NT2/D1 (cell line): ENCODE results near the gene IL21R.

Source experiments
- DNase-seq: peaks from one replicate; pipeline ENCODE4 v3.0.0-alpha.2; 2011; ENCODE audit warnings: low read depth, low spot score
- H3K27me3 ChIP-seq: 2 replicates; pipeline ENCODE4 v1.6.0; 2011; ENCODE audit warnings: mild to moderate bottlenecking; ENCODE audit not compliant: insufficient read length, insufficient read depth
- H3K36me3 ChIP-seq: 2 replicates; pipeline ENCODE4 v1.6.1; 2011; ENCODE audit warnings: mild to moderate bottlenecking, low read length, mixed read lengths; ENCODE audit not compliant: insufficient read depth, insufficient read length
- H3K4me1 ChIP-seq: 2 replicates; pipeline ENCODE4 v1.5.1; 2011; ENCODE audit not compliant: insufficient read depth, insufficient read length
- H3K4me3 ChIP-seq: 2 replicates; pipeline ENCODE4 v1.5.1; 2011; ENCODE audit warnings: low read depth; ENCODE audit not compliant: insufficient read length
- H3K9ac ChIP-seq: 2 replicates; pipeline ENCODE4 v1.6.0; 2011; ENCODE audit warnings: low read depth; ENCODE audit not compliant: insufficient read length
- H3K9me3 ChIP-seq: 2 replicates; pipeline ENCODE4 v1.5.1; 2011; ENCODE audit warnings: mild to moderate bottlenecking, low read length; ENCODE audit not compliant: insufficient read depth
- SUZ12 ChIP-seq: IDR thresholded peaks from 2 replicates; pipeline ENCODE4 v1.6.1; 2011; ENCODE audit not compliant: insufficient read length, insufficient read depth; ENCODE audit errors: extremely low read depth
- YY1 ChIP-seq: IDR thresholded peaks from 2 replicates; pipeline ENCODE4 v1.6.1; 2011; ENCODE audit not compliant: insufficient read length, insufficient read depth
- ZNF274 ChIP-seq: IDR thresholded peaks from 2 replicates; pipeline ENCODE4 v1.6.1; 2011; ENCODE audit warnings: mild to moderate bottlenecking, low read depth, low read length

Gene IL21R

GRCh38 chr16:27500801-27501200 lies 98.8 kb downstream of the IL21R start:
- Histone ChIP-seq H3K9ac (no peak overlapping the region), H3K9me3 (no peaks in the 10 kb centered on the region), H3K36me3 (peaks cover 98% of the 10 kb centered on the region), H3K4me1 (no peaks in the 10 kb centered on the region), H3K27me3 (no peaks in the 10 kb centered on the region), H3K4me3 (no peak overlapping the region)
- no peak for DNase-seq
- TF ChIP-seq SUZ12 (no peak), YY1 (no peak), ZNF274 (no peak)
